Vagina (tissue), 2 donors: ENCODE data around the gene DNAJC12.

Experiments used
- POLR2A ChIP-seq, 2 donors: fragments of 450-650 bp; IDR thresholded peaks; one replicate each; pipeline ENCODE4 v1.6.1; 2017; ENCODE audit warnings: antibody characterized with exemption in 2 of 2, mild to moderate bottlenecking in 2 of 2, moderate library complexity in 2 of 2
- TF ChIP-seq, protein P1 (sequence below), 3 experiments: fragments of 450-650 bp in 2 of 3; fragments of 200-600 bp in 1 of 3; sonication (generic) in 1 of 3; IDR thresholded peaks; one replicate each; pipeline ENCODE4 v1.5.1; 2017 to 2019; ENCODE audit warnings: antibody characterized with exemption in 3 of 3, mild to moderate bottlenecking in 2 of 3, moderate library complexity in 2 of 3

DNA sequence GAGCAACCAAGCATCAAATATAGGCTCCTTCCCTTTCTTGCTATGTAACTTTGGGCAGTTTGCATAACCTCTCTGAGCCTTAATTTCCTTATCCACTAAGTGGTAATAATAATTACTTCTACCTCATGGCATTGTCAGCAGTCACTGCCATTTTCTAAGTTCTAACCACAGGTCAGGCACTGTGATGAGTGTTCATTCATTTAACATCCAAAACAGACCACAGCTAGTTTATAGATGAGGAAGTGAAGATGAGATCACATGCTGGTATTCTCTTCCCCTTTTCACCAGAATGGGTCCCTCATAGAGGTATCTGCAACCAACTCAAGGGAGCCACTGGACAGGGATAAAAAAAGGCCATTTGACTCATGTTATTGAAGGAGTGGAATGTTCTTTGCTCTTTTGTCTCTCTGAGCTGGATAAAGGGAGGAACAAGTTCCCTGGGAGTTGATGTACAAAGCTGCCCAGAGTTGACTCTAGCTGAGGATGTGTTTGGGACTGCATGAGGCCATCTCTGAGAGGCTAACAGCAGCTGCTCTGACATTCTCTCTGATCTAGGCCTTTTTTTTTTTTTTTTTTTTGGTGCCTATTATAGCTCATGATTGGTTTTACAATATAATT lies 65.0 kb downstream of the DNAJC12 start:
- TF ChIP-seq, protein P1, sequence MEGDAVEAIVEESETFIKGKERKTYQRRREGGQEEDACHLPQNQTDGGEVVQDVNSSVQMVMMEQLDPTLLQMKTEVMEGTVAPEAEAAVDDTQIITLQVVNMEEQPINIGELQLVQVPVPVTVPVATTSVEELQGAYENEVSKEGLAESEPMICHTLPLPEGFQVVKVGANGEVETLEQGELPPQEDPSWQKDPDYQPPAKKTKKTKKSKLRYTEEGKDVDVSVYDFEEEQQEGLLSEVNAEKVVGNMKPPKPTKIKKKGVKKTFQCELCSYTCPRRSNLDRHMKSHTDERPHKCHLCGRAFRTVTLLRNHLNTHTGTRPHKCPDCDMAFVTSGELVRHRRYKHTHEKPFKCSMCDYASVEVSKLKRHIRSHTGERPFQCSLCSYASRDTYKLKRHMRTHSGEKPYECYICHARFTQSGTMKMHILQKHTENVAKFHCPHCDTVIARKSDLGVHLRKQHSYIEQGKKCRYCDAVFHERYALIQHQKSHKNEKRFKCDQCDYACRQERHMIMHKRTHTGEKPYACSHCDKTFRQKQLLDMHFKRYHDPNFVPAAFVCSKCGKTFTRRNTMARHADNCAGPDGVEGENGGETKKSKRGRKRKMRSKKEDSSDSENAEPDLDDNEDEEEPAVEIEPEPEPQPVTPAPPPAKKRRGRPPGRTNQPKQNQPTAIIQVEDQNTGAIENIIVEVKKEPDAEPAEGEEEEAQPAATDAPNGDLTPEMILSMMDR (IDR thresholded peaks at IDR 0.05): no peak
- TF ChIP-seq POLR2A (IDR thresholded peaks at IDR 0.05): no peak
